Fibroblast of villous mesenchyme (primary cell): ENCODE measurements around the gene RASA2. TPM values are rescaled to one million over a fixed set of nuclear protein-coding genes. Genes with fewer than 3 reads are reported as not detected.
A peak's percentile ranks its signal among the peaks of the same experiment; 100 is the strongest.
"Not testable (repeated sequence)": the region's sequence is repeated elsewhere in the genome, so short reads cannot be mapped to it uniquely, and the experiment has no call there.

Experiments
- DNase-seq: peaks from one replicate; pipeline ENCODE4 v3.0.0-alpha.2; 2010; ENCODE audit warnings: low read depth
- H3K4me3 ChIP-seq: 2 replicates; pipeline ENCODE4 v1.5.1; 2011; ENCODE audit warnings: low read depth, mild to moderate bottlenecking, low read length
- CTCF ChIP-seq: IDR thresholded peaks from 2 replicates; pipeline ENCODE4 v1.5.1; 2012; ENCODE audit warnings: low read depth, mild to moderate bottlenecking, low read length; ENCODE audit not compliant: insufficient read depth
- total RNA-seq: library from RNA; depleted of rRNA; stranded (reverse); fragments of >200 nt; gene quantifications from 2 replicates; pipeline ENCODE4 v1.2.3, GENCODE V29; 2012

Gene RASA2
- total RNA-seq, 1 donor, result 18.1 TPM

- DNase-seq, result no peak
- no peak for TF ChIP-seq CTCF
- no peak overlapping the region for H3K4me3 ChIP-seq
Observed at GRCh38 chr3:141491081-141491480, 4.3 kb downstream of the RASA2 start.

GRCh38 chr3:141491929-141492328 lies 5.1 kb downstream of the RASA2 start:
- DNase-seq, result no peak
- no peak overlapping the region for H3K4me3 ChIP-seq
- TF ChIP-seq CTCF, result no peak

- no peak for DNase-seq
- TF ChIP-seq CTCF, result no peak
Observed at GRCh38 chr3:141493184-141493583, 6.4 kb downstream of the RASA2 start.

GRCh38 chr3:141497589-141497988 lies 10.8 kb downstream of the RASA2 start:
- not testable (repeated sequence) for H3K4me3 ChIP-seq, DNase-seq

More at GRCh38 chr3:141493184-141493583, 6.4 kb downstream of the RASA2 start:
- no peak overlapping the region for H3K4me3 ChIP-seq

- DNase-seq, result peak; percentile 56
- H3K4me3 ChIP-seq, result no peak overlapping the region
- no peak for TF ChIP-seq CTCF
Observed at GRCh38 chr3:141498598-141499223, 11.9 kb downstream of the RASA2 start.

GRCh38 chr3:141499284-141499683 lies 12.5 kb downstream of the RASA2 start:
- no peak for TF ChIP-seq CTCF
- no peak overlapping the region for H3K4me3 ChIP-seq
- DNase-seq, result no peak

- DNase-seq, result no peak
- no peak for TF ChIP-seq CTCF
- H3K4me3 ChIP-seq, result no peak overlapping the region
Observed at GRCh38 chr3:141499965-141500364, 13.1 kb downstream of the RASA2 start.
